ENCODE data around the gene EYA3. TPM values are rescaled to one million over a fixed set of nuclear protein-coding genes. Genes with fewer than 3 reads are reported as not detected.

Gene EYA3
- total RNA-seq, 1 donor from 2014 or later, result 15.7 TPM

DNA sequence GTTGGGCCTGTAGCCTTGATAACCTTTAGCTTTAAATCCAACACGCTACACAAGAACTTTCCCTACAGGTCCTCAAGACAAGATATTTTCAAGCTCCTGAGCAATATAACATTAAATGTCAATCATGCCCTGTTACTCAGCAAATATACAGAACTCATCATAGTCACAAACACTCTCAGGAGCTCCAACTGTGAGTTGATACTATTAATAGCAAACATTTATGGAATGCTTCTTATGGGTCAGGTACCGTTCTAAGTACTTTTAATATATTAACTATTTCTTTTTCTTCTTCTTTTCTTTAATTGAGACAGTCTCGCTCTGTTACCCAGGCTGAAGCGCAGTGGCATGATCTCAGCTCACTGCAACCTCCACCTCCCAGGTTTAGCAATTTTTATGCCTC is 10.1 kb downstream of the EYA3 start:
- DNase-seq (ENCODE audit: low spot score), result no peak
- Mint-ChIP-seq H3K4me1 (ENCODE audit: low read depth) (peaks cover 49% of the 10 kb centered on the region), H3K36me3 (ENCODE audit: low read depth) (no peaks in the 10 kb centered on the region), H3K4me3 (ENCODE audit: unreplicated experiment) (no peak overlapping the region), H3K27ac (ENCODE audit: unreplicated experiment) (peak overlapping the region; percentile 41), H3K27me3 (ENCODE audit: low read depth) (no peaks in the 10 kb centered on the region), H3K9me3 (ENCODE audit: low read depth) (no peaks in the 10 kb centered on the region)
- TF ChIP-seq, protein P1, sequence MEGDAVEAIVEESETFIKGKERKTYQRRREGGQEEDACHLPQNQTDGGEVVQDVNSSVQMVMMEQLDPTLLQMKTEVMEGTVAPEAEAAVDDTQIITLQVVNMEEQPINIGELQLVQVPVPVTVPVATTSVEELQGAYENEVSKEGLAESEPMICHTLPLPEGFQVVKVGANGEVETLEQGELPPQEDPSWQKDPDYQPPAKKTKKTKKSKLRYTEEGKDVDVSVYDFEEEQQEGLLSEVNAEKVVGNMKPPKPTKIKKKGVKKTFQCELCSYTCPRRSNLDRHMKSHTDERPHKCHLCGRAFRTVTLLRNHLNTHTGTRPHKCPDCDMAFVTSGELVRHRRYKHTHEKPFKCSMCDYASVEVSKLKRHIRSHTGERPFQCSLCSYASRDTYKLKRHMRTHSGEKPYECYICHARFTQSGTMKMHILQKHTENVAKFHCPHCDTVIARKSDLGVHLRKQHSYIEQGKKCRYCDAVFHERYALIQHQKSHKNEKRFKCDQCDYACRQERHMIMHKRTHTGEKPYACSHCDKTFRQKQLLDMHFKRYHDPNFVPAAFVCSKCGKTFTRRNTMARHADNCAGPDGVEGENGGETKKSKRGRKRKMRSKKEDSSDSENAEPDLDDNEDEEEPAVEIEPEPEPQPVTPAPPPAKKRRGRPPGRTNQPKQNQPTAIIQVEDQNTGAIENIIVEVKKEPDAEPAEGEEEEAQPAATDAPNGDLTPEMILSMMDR (IDR thresholded peaks at IDR 0.05), result no peak

DNA sequence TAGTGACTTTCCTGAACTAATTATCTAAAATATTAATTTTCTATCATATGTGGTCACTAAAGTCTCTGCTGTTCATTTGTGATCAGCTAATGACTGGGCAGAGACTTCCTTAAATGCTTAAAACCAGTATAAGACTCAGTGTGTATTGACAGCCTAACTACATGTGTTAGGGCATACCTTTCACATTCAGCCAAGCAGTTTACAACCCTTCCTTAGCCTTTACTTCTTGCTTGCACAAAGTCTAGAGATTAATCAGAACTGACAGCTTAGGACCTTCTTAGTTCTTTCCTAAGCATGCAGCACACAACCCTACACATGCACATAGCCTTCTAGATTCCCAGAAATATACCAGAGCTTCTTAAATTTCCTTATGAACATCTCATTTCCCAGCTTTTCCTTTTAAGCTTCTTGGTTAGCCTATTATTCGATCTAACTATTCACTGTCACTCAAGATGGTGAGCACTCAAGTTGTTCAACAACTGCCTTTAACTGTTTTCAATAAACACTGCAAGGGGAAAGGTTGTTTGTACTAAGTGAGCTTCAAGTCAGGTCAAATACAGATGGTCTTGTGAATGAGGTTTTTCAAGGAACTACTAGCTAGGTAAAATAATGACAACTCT is 13.4 kb downstream of the EYA3 start:
- no peaks in the 10 kb centered on the region for H3K27me3 Mint-ChIP-seq (ENCODE audit: low read depth)
- no peak for DNase-seq (ENCODE audit: low spot score)
- H3K4me3 Mint-ChIP-seq (ENCODE audit: unreplicated experiment), result no peak overlapping the region
- H3K36me3 Mint-ChIP-seq (ENCODE audit: low read depth), result no peaks in the 10 kb centered on the region
- TF ChIP-seq, protein P1 (IDR thresholded peaks at IDR 0.05), result no peak
- H3K4me1 Mint-ChIP-seq (ENCODE audit: low read depth), result peaks cover 77% of the 10 kb centered on the region
- H3K9me3 Mint-ChIP-seq (ENCODE audit: low read depth), result no peaks in the 10 kb centered on the region
- no peak overlapping the region for H3K27ac Mint-ChIP-seq (ENCODE audit: unreplicated experiment)

DNA sequence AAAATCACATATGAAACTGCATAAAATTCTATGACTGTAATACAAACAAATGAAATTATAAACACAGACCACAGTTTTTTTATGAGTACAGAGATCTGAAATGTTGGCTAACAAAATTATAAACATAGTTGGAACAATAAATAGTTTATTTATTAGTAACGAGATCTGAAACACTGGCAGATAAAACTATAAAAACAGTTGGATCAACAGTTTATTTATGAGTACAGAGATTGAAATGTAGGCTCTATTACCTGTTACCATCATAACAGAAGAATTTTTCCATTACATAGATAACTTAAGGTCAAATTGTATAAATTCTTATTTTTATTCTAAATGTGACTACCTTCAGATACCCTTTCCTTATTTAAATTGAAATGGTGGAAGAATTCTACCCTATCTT is 14.5 kb downstream of the EYA3 start:
- Mint-ChIP-seq H3K27me3 (ENCODE audit: low read depth) (no peaks in the 10 kb centered on the region), H3K27ac (ENCODE audit: unreplicated experiment) (no peak overlapping the region), H3K36me3 (ENCODE audit: low read depth) (no peaks in the 10 kb centered on the region), H3K9me3 (ENCODE audit: low read depth) (no peaks in the 10 kb centered on the region), H3K4me1 (ENCODE audit: low read depth) (peaks cover 73% of the 10 kb centered on the region), H3K4me3 (ENCODE audit: unreplicated experiment) (no peak overlapping the region)
- TF ChIP-seq, protein P1 (IDR thresholded peaks at IDR 0.05), result no peak
- DNase-seq (ENCODE audit: low spot score), result no peak

DNA sequence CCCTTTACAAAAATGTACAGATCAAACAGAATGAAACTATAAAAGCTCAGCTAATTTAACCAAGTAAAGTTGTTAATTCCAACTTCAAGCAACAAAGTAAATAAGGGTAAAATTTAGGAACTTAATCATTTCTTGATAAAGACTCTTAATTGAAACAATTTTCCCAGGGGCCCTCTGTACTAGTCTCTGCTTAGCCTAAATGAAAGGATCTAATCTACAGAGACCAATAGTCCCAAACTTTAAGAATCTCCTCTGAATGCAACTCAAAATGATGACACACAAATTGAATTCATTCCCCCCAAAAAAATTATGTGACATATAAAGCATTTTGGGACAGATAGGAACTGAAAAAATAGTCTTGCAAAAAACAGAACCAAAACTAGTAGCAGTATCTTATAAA is 16.6 kb downstream of the EYA3 start:
- Mint-ChIP-seq H3K9me3 (ENCODE audit: low read depth) (no peaks in the 10 kb centered on the region), H3K4me1 (ENCODE audit: low read depth) (peaks cover 70% of the 10 kb centered on the region), H3K36me3 (ENCODE audit: low read depth) (no peaks in the 10 kb centered on the region), H3K27ac (ENCODE audit: unreplicated experiment) (peak overlapping the region; percentile 89), H3K4me3 (ENCODE audit: unreplicated experiment) (peak overlapping the region; percentile 40), H3K27me3 (ENCODE audit: low read depth) (no peaks in the 10 kb centered on the region)
- TF ChIP-seq, protein P1 (IDR thresholded peaks at IDR 0.05), result no peak
- no peak for DNase-seq (ENCODE audit: low spot score)

DNA sequence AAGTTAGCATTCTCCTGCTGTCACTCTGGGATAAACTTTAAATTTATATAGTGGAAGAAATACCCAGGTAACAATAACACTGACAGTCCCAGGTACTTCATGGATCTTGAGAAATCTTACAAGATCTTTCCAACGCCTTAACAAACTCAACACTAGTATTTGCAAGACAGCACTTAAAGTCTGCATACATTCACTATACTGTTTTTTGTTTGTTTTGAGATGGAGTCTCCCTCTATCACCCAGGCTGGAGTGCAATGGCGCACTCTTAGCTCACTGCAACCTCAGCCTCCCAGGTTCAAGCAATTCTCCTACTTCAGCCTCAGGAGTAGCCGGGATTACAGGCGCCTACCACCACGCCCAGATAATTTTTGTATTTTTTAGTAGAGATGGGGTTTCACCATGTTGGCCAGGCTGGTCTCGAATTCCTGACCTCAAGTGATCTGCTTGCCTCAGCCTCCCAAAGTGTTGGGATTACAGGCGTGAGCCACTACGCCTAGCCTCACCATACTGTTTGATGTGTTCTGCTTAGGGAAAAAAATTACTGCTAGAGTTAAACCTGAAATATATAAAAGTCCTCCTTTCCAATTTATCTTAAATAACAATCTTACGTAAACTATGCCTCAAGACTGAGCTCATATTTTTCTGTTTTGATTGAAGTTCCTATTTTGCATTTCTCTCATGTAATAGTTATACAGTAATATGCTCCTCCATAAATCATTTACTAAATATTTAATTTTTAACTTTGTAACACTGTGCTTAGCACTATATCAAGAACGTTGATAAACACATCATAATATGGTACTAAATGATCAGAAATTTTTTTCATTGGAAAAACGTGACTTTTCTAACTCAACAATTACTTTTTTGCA is 17.5 kb downstream of the EYA3 start:
- Mint-ChIP-seq H3K27ac (ENCODE audit: unreplicated experiment) (peak overlapping the region; percentile 89), H3K27me3 (ENCODE audit: low read depth) (no peaks in the 10 kb centered on the region), H3K4me3 (ENCODE audit: unreplicated experiment) (peak overlapping the region; percentile 40), H3K9me3 (ENCODE audit: low read depth) (no peaks in the 10 kb centered on the region), H3K4me1 (ENCODE audit: low read depth) (peaks cover 69% of the 10 kb centered on the region), H3K36me3 (ENCODE audit: low read depth) (no peaks in the 10 kb centered on the region)
- no peak for DNase-seq (ENCODE audit: low spot score)
- TF ChIP-seq, protein P1 (IDR thresholded peaks at IDR 0.05), result no peak
